Pancreas (tissue), 10 donors: Measurements from ENCODE around the gene EFCAB14. TPM values are rescaled to one million over a fixed set of nuclear protein-coding genes. Genes with fewer than 3 reads are reported as not detected.

Experiments used
- ATAC-seq, 4 donors: fragments of 200-7000 bp; cut with Tn5 transposase; one replicate each; pipeline versions ENCODE4 v1.8.0 to v1.9.1; 2020; ENCODE audit warnings: mild to moderate bottlenecking in 4 of 4, moderate library complexity in 4 of 4
- DNase-seq, 6 donors: peaks; one replicate each; pipeline ENCODE4 v3.0.0-alpha.2; 2020
- FAIRE-seq: peaks from 2 replicates; lab custom pipeline; 2012; peaks lifted over from hg19 to GRCh38; lab: Jason Lieb, UNC
- H3K27ac ChIP-seq, 4 donors: fragments of 200-600 bp; sonication (generic); 1 replicate in 3 of 4; 2 replicates in 1 of 4; pipeline versions ENCODE4 v1.5.0 to v1.8.0; 2020
- H3K27me3 ChIP-seq, 4 donors: fragments of 200-600 bp; one replicate each; pipeline ENCODE4 v1.8.0; 2021
- H3K36me3 ChIP-seq, 3 donors: fragments of 200-600 bp; sonication (generic) in 1 of 3; one replicate each; pipeline versions ENCODE4 v1.5.0 to v1.8.0; 2020 to 2021
- H3K4me1 ChIP-seq, 3 donors: fragments of 200-600 bp; one replicate each; pipeline ENCODE4 v1.8.0; 2021
- H3K4me3 ChIP-seq, 4 donors: fragments of 200-600 bp; sonication (generic) in 2 of 4; one replicate each; pipeline versions ENCODE4 v1.5.0 to v1.8.0; 2020 to 2021
- H3K9me3 ChIP-seq, 4 donors: fragments of 200-600 bp; one replicate each; pipeline ENCODE4 v1.8.0; 2021
- WGBS, 2 donors: extraction: QIAGEN DNeasy Blood & Tissue Kit; methylation state at CpG; one replicate each; pipeline ENCODE4 v1.1.7; 2013; 5-methylcytosine and 5-hydroxymethylcytosine counted together
- intact Hi-C, 3 donors: fragments of 100-400 bp; cut with DNase I; formaldehyde crosslinking; loops; one replicate each; pipeline versions ENCODE4 v1.11.1 to v1.14.2; 2022
- polyA plus RNA-seq, 2 donors: library from polyadenylated mRNA; stranded (reverse); fragments of 200-250 nt; gene quantifications; one replicate each; pipeline ENCODE4 v1.2.3, GENCODE V29; 2013
- total RNA-seq, 6 donors: library from RNA; stranded (reverse); fragmentation: NEBNext Ultra II Directional in 4 of 6; extraction: Animal tissue kit (Norgen Biotek cat#: 25700) in 4 of 6; gene quantifications; one replicate each; pipeline versions ENCODE4 v1.2.1 to v1.2.4, GENCODE V29; 2021 to 2023
- TF ChIP-seq, protein P1 (sequence below), 4 donors: fragments of 200-600 bp; sonication (generic) in 3 of 4; IDR thresholded peaks; one replicate each; pipeline versions ENCODE4 v1.5.0 to v1.8.0; 2021; ENCODE audit warnings: antibody characterized with exemption in 4 of 4
- donor health status: healthy with polysubstance abuse.
- donor health status: DM: no; HTN: no; CAD: no; lungs with moderate emphysema.
- donor health status: DM: no; HTN: no; CAD: no.
- donor health status: control.
- donor health status: control.
- donor health status: Bipolar disorder and iron deficiency.
- donor health status: DM: yes; HTN: yes; CAD: no.
- donor health status: DM: no; HTN: no; CAD: no.
- donor health status: DM: no; HTN: no; CAD: no.
- donor health status: DM: yes; HTN: yes; CAD: no.

EFCAB14 gene
- total and polyA plus RNA-seq, 8 donors: 8.4 to 55.2 (median 28.7) TPM

DNA sequence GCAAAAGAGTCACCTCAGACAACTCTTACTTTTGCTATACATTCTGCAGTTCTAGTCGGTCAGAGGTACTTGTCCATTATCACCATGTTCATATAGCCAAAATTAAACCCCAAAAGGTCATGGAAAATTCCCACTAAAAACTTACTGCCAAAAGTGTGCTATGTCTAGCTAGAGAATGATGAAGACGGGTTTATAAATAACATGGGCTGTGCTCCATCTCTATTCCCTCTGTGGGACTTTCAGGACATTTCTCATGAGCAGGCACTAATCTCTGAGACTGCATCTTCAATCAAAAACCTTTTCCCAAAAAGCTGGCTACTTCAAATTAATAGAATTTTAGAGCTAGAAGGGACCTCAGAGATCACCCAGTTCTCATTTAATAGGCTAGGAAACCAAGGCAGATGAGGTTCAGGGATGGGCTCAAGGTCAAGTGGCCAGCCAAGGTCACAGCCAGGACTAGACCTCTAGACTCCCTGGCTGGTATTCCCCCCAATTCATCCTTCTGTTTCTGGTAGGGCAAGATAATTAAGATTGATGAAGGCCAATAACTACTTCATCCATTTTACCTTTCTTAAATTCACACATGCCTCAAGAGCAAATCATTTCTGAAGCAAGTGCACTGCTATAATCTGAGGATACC is 81.3 kb downstream of the EFCAB14 start:
- DNase-seq (no peak), ATAC-seq (no peak), FAIRE-seq (no peak)
- Histone ChIP-seq H3K36me3 (peaks cover 0 to 17% (median 0%) of the 10 kb centered on the region in 3 donors), H3K27me3 (no peaks in the 10 kb centered on the region), H3K4me3 (no peak overlapping the region), H3K4me1 (peaks cover 0 to 10% (median 6%) of the 10 kb centered on the region in 3 donors), H3K27ac (no peak overlapping the region), H3K9me3 (no peaks in the 10 kb centered on the region)
- TF ChIP-seq, protein P1, sequence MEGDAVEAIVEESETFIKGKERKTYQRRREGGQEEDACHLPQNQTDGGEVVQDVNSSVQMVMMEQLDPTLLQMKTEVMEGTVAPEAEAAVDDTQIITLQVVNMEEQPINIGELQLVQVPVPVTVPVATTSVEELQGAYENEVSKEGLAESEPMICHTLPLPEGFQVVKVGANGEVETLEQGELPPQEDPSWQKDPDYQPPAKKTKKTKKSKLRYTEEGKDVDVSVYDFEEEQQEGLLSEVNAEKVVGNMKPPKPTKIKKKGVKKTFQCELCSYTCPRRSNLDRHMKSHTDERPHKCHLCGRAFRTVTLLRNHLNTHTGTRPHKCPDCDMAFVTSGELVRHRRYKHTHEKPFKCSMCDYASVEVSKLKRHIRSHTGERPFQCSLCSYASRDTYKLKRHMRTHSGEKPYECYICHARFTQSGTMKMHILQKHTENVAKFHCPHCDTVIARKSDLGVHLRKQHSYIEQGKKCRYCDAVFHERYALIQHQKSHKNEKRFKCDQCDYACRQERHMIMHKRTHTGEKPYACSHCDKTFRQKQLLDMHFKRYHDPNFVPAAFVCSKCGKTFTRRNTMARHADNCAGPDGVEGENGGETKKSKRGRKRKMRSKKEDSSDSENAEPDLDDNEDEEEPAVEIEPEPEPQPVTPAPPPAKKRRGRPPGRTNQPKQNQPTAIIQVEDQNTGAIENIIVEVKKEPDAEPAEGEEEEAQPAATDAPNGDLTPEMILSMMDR (IDR thresholded peaks at IDR 0.05): no peak
- 43% methylated on average over 2 of the region's 2 CpGs for WGBS, 2 donors
- intact Hi-C loops: no loop called here

DNA sequence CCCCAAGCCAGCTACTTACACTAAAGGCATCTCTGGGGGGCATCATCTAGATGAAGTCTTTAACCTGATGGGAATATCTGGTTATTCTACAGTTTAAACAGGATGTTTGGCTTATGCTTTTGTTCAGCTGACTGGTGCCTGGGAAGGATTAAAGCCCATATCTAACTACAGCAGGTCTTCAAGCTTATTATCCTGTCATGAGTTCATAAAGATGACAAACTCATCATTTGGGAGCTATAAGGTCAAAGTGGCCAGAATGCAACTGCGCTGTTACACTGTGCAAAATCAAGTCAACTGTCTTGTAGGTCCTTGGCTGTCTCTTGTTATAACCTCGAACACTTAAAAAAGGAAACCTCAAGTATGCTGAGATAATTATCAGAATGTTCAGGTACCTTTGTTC is 83.7 kb downstream of the EFCAB14 start:
- ATAC-seq (no peak), DNase-seq (no peak), FAIRE-seq (no peak)
- 96 to 100% methylated on average over 2 of the region's 2 CpGs for WGBS, 2 donors
- Histone ChIP-seq H3K4me1 (peaks cover 0 to 10% (median 6%) of the 10 kb centered on the region in 3 donors), H3K27ac (no peak overlapping the region), H3K9me3 (no peaks in the 10 kb centered on the region), H3K27me3 (no peaks in the 10 kb centered on the region), H3K36me3 (peaks cover 0 to 28% (median 0%) of the 10 kb centered on the region in 3 donors), H3K4me3 (no peak overlapping the region)
- TF ChIP-seq, protein P1 (IDR thresholded peaks at IDR 0.05): no peak
- intact Hi-C loops: no loop called here

DNA sequence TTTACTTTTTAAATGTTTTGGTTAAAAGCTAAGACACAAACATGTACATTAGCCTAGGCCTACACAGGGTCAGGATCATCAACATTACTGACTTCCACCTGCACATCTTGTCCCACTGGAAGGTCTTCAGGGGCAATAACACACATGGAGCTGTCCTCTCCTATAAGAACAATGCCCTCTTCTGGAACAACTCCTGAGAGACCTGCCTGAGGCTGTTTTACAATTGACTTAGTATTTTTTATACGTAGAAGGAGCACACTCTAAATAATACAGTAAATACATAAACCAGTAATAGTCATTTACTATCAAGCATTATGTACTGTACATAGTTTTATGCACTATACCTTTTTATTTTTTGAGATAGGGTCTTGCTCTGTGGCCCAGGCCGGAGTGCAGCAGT is 88.2 kb downstream of the EFCAB14 start:
- Histone ChIP-seq H3K36me3 (peaks cover 0 to 24% (median 0%) of the 10 kb centered on the region in 3 donors), H3K27me3 (no peaks in the 10 kb centered on the region), H3K9me3 (no peaks in the 10 kb centered on the region), H3K4me1 (no peaks in the 10 kb centered on the region), H3K27ac (no peak overlapping the region), H3K4me3 (no peak overlapping the region)
- 83 to 86% methylated on average over 2 of the region's 2 CpGs for WGBS, 2 donors
- DNase-seq: no peak
- no peak for FAIRE-seq
- TF ChIP-seq, protein P1 (IDR thresholded peaks at IDR 0.05): no peak
- ATAC-seq: no peak
- intact Hi-C loops: no loop called here

Other genes starting within 250 kb of the EFCAB14 start
- gene DMBX1, start 229.3 kb downstream of the EFCAB14 start, total RNA-seq: not detected
- not detected for gene DMBX1, start 229.3 kb downstream of the EFCAB14 start, polyA plus RNA-seq
- not detected for gene KNCN, start 167.5 kb downstream of the EFCAB14 start, total RNA-seq
- not detected for gene KNCN, start 167.5 kb downstream of the EFCAB14 start, polyA plus RNA-seq
- gene MKNK1, start 114.8 kb downstream of the EFCAB14 start, total RNA-seq: 100 to 1,000 TPM in 3 of 6 donors, 10 to 100 TPM in 3; 44.9 to 122 (median 92.1) TPM
- 100 to 1,000 TPM; 145 to 172 TPM for gene MKNK1, start 114.8 kb downstream of the EFCAB14 start, polyA plus RNA-seq
- gene MOB3C, start 102.3 kb downstream of the EFCAB14 start, total RNA-seq: 10 to 100 TPM; 11.2 to 21.3 (median 14.4) TPM
- gene MOB3C, start 102.3 kb downstream of the EFCAB14 start, polyA plus RNA-seq: 10 to 100 TPM; 14.0 to 16.7 TPM
- 10 to 100 TPM; 18.1 to 23.3 (median 21.5) TPM for gene ATPAF1, start 50.8 kb downstream of the EFCAB14 start, total RNA-seq
- 10 to 100 TPM; 19.4 to 21.5 TPM for gene ATPAF1, start 50.8 kb downstream of the EFCAB14 start, polyA plus RNA-seq
- gene TEX38, start 47.3 kb downstream of the EFCAB14 start, total RNA-seq: not detected
- gene TEX38, start 47.3 kb downstream of the EFCAB14 start, polyA plus RNA-seq: under 1 TPM; 0.35 to 0.80 TPM
- gene CYP4B1, start 79.9 kb upstream of the EFCAB14 start, total RNA-seq: 1 to 10 TPM in 3 of 6 donors, under 1 TPM in 2, not detected in 1; 0.25 to 5.8 (median 1.0) TPM
- 1 to 10 TPM; 2.3 to 3.0 TPM for gene CYP4B1, start 79.9 kb upstream of the EFCAB14 start, polyA plus RNA-seq
- under 1 TPM in 4 of 6 donors, not detected in 2; 0.26 to 0.74 (median 0.35) TPM for gene CYP4A11, start 222.4 kb upstream of the EFCAB14 start, total RNA-seq
- gene CYP4A11, start 222.4 kb upstream of the EFCAB14 start, polyA plus RNA-seq: under 1 TPM; 0.23 to 0.87 TPM